HEK293 (cell line): ENCODE results near the gene S100A8.

Experiments
- CTCF ChIA-PET: fragments of 350-600 bp; formaldehyde crosslinking; extraction: SDS; loops from one replicate; lab custom pipeline; 2021; ENCODE audit warnings: antibody characterized with exemption; lab: Yijun Ruan, JAX
- POLR2A ChIA-PET: fragments of 300-600 bp; formaldehyde crosslinking; extraction: SDS; loops from one replicate; lab custom pipeline; 2020; ENCODE audit warnings: antibody characterized with exemption, inconsistent platforms; lab: Yijun Ruan, JAX
- H3K27ac ChIP-seq: fragments of 200-500 bp; sonication (Bioruptor generic); 2 replicates; pipeline ENCODE4 v1.5.1; 2014; ENCODE audit warnings: low read depth, low read length, control low read depth, inconsistent platforms; ENCODE audit errors: extremely low read depth
- H3K36me3 ChIP-seq, 2 experiments: fragments of 200-500 bp in 1 of 2; sonication (Bioruptor generic) in 1 of 2; 1 replicate in 1 of 2; 2 replicates in 1 of 2; pipeline ENCODE4 v1.5.1; 2014 to 2017; ENCODE audit warnings: inconsistent platforms in 2 of 2, low read length in 2 of 2; ENCODE audit not compliant: control insufficient read depth in 2 of 2, insufficient read depth in 1 of 2
- H3K4me1 ChIP-seq: fragments of 200-500 bp; sonication (Bioruptor generic); 2 replicates; pipeline ENCODE4 v1.5.1; 2014; ENCODE audit warnings: mild to moderate bottlenecking, low read length, inconsistent platforms; ENCODE audit not compliant: control insufficient read depth, insufficient read depth
- H3K4me3 ChIP-seq: 2 replicates; pipeline ENCODE4 v1.5.1; 2011; ENCODE audit warnings: low read depth, mild to moderate bottlenecking, control low read depth, low read length, moderate library complexity
- H3K9me3 ChIP-seq: fragments of 200-500 bp; sonication (Bioruptor generic); 2 replicates; pipeline ENCODE4 v1.5.1; 2014; ENCODE audit warnings: low read depth, low read length, inconsistent platforms; ENCODE audit not compliant: control insufficient read depth, insufficient read depth
- ELK4 ChIP-seq: IDR thresholded peaks from 2 replicates; pipeline ENCODE4 v1.6.1; 2011; ENCODE audit warnings: mild to moderate bottlenecking, low read depth, low read length, borderline replicate concordance
- GFI1B ChIP-seq: fragments of 450-650 bp; formaldehyde crosslinking; IDR thresholded peaks from 2 replicates; pipeline ENCODE4 v1.5.1; 2016; ENCODE audit warnings: missing biosample characterization, missing genetic modification characterization
- GLI2 ChIP-seq: fragments of 450-650 bp; formaldehyde crosslinking; IDR thresholded peaks from 2 replicates; pipeline ENCODE4; 2017; ENCODE audit warnings: missing biosample characterization, missing genetic modification characterization, low read depth, borderline replicate concordance
- GLI4 ChIP-seq: fragments of 450-650 bp; formaldehyde crosslinking; IDR thresholded peaks from 2 replicates; pipeline ENCODE4 v1.5.1; 2016; ENCODE audit warnings: missing biosample characterization, missing genetic modification characterization
- KLF8 ChIP-seq: fragments of 450-650 bp; formaldehyde crosslinking; IDR thresholded peaks from 2 replicates; pipeline ENCODE4 v1.5.1; 2016; ENCODE audit warnings: missing biosample characterization, missing genetic modification characterization
- PATZ1 ChIP-seq: fragments of 450-650 bp; formaldehyde crosslinking; IDR thresholded peaks from 2 replicates; pipeline ENCODE4 v1.5.1; 2016; ENCODE audit warnings: missing biosample characterization, missing genetic modification characterization
- SALL2 ChIP-seq: fragments of 450-650 bp; formaldehyde crosslinking; IDR thresholded peaks from 2 replicates; pipeline ENCODE4 v1.5.0; 2017; ENCODE audit warnings: missing biosample characterization, mild to moderate bottlenecking, missing genetic modification characterization, borderline replicate concordance
- ZBTB8A ChIP-seq: fragments of 450-650 bp; formaldehyde crosslinking; IDR thresholded peaks from 2 replicates; pipeline ENCODE4 v1.5.1; 2016; ENCODE audit warnings: missing biosample characterization, missing genetic modification characterization
- ZNF362 ChIP-seq: fragments of 450-650 bp; formaldehyde crosslinking; IDR thresholded peaks from 2 replicates; pipeline ENCODE4 v1.5.1; 2016; ENCODE audit warnings: missing biosample characterization, missing genetic modification characterization
- ZNF366 ChIP-seq: fragments of 450-650 bp; formaldehyde crosslinking; conservative IDR thresholded peaks from 2 replicates; pipeline ENCODE4 v1.5.1; 2016; ENCODE audit warnings: missing biosample characterization, missing genetic modification characterization
- ZNF549 ChIP-seq: fragments of 450-650 bp; IDR thresholded peaks from 2 replicates; pipeline ENCODE4 v1.5.1; 2018; ENCODE audit warnings: missing biosample characterization, missing genetic modification characterization, mild to moderate bottlenecking, inconsistent platforms, moderate library complexity
- ZNF555 ChIP-seq: fragments of 450-650 bp; formaldehyde crosslinking; conservative IDR thresholded peaks from 2 replicates; pipeline ENCODE4 v1.5.1; 2017; ENCODE audit warnings: missing biosample characterization, mild to moderate bottlenecking, missing genetic modification characterization, inconsistent platforms
- ZNF596 ChIP-seq: fragments of 450-650 bp; IDR thresholded peaks from 2 replicates; pipeline ENCODE4 v1.5.0; 2018; ENCODE audit warnings: missing biosample characterization, mild to moderate bottlenecking, missing genetic modification characterization, moderate library complexity
- ZNF600 ChIP-seq: fragments of 450-650 bp; formaldehyde crosslinking; IDR thresholded peaks from 2 replicates; pipeline ENCODE4 v1.5.1; 2016; ENCODE audit warnings: missing biosample characterization, missing genetic modification characterization
- ZNF670 ChIP-seq: fragments of 450-650 bp; formaldehyde crosslinking; IDR thresholded peaks from 2 replicates; pipeline ENCODE4 v1.5.1; 2016; ENCODE audit warnings: missing biosample characterization, missing genetic modification characterization, low read depth
- ZNF776 ChIP-seq: fragments of 450-650 bp; formaldehyde crosslinking; IDR thresholded peaks from 2 replicates; pipeline ENCODE4 v1.5.0; 2017; ENCODE audit warnings: missing biosample characterization, missing genetic modification characterization, borderline replicate concordance
- ZXDB ChIP-seq: fragments of 450-650 bp; formaldehyde crosslinking; IDR thresholded peaks from 2 replicates; pipeline ENCODE4 v1.5.1; 2016; ENCODE audit warnings: missing biosample characterization, missing genetic modification characterization

Gene S100A8

GRCh38 chr1:153395136-153395685, 4.3 kb upstream of the S100A8 start:
- Histone ChIP-seq H3K4me1 (no peaks in the 10 kb centered on the region), H3K36me3 (no peaks in the 10 kb centered on the region), H3K27ac (no peak overlapping the region), H3K4me3 (no peak overlapping the region), H3K9me3 (no peaks in the 10 kb centered on the region)
- POLR2A ChIA-PET, result no interaction called here
- CTCF ChIA-PET, result interaction anchor here (1.4 to 2.8 kb wide), 3 partner anchors 19 to 100 kb away, joined by 3 to 9 read pairs (median 4); no protein-coding TSS in a partner anchor
- TF ChIP-seq ZNF362 (tag by site-specific recombination) (no peak), KLF8 (tag by site-specific recombination) (no peak), ZNF600 (0 out of 2 replicates have a peak, but pooled peaks have one; percentile 11)

GRCh38 chr1:153394391-153394790, 3.5 kb upstream of the S100A8 start:
- no peak overlapping the region for H3K4me3 ChIP-seq
- no peak overlapping the region for H3K27ac ChIP-seq
- ChIA-PET POLR2A (no interaction called here), CTCF (interaction anchor here (1.4 to 2.8 kb wide), 3 partner anchors 18 to 101 kb away, joined by 3 to 9 read pairs (median 4); no protein-coding TSS in a partner anchor)
- no peaks in the 10 kb centered on the region for H3K9me3 ChIP-seq
- H3K4me1 ChIP-seq, result no peaks in the 10 kb centered on the region
- H3K36me3 ChIP-seq, result no peaks in the 10 kb centered on the region
- TF ChIP-seq ZNF549 (tag by site-specific recombination) (no peak), ELK4 (no peak)

GRCh38 chr1:153393926-153394325, 3.1 kb upstream of the S100A8 start:
- no peak overlapping the region for H3K4me3 ChIP-seq
- no peaks in the 10 kb centered on the region for H3K9me3 ChIP-seq
- ChIA-PET CTCF (interaction anchor here (1.4 to 2.8 kb wide), 2 partner anchors 39 to 102 kb away, joined by 4 to 9 read pairs; no protein-coding TSS in a partner anchor), POLR2A (no interaction called here)
- TF ChIP-seq GFI1B (no peak), ZNF776 (tag by site-specific recombination) (no peak), PATZ1 (tag by site-specific recombination) (no peak), ZNF366 (no peak), ZNF596 (tag by site-specific recombination) (no peak), SALL2 (no peak), ZBTB8A (tag by site-specific recombination) (no peak), GLI4 (tag by site-specific recombination) (no peak), GLI2 (tag by site-specific recombination) (no peak), ZXDB (no peak), ZNF670 (no peak), ZNF555 (tag by site-specific recombination) (no peak)
- H3K27ac ChIP-seq, result no peak overlapping the region
- no peaks in the 10 kb centered on the region for H3K4me1 ChIP-seq
- H3K36me3 ChIP-seq, result no peaks in the 10 kb centered on the region
